Suprapubic skin (tissue), 4 donors: ENCODE results near the gene IFNLR1. TPM values are rescaled to one million over a fixed set of nuclear protein-coding genes. Genes with fewer than 3 reads are reported as not detected.
A peak's percentile ranks its signal among the peaks of the same experiment; 100 is the strongest.

Experiments
- DNase-seq, 2 donors: peaks; one replicate each; pipeline ENCODE4 v3.0.0-alpha.2; 2019; ENCODE audit warnings: low spot score in 2 of 2
- H3K27ac ChIP-seq: fragments of 200-600 bp; sonication (generic); one replicate; pipeline ENCODE4 v1.5.1; 2019
- H3K27me3 ChIP-seq: fragments of 200-600 bp; sonication (generic); one replicate; pipeline ENCODE4 v1.5.1; 2019
- H3K36me3 ChIP-seq: fragments of 200-600 bp; sonication (generic); one replicate; pipeline ENCODE4 v1.5.1; 2019
- H3K4me1 ChIP-seq: fragments of 200-600 bp; sonication (generic); one replicate; pipeline ENCODE4 v1.5.1; 2019
- H3K4me3 ChIP-seq: fragments of 200-600 bp; sonication (generic); one replicate; pipeline ENCODE4 v1.5.1; 2019; ENCODE audit warnings: mild to moderate bottlenecking
- H3K9me3 ChIP-seq: fragments of 200-600 bp; sonication (generic); one replicate; pipeline ENCODE4 v1.5.1; 2019
- CTCF ChIP-seq, 2 donors: fragments of 200-600 bp in 1 of 2; fragments of 450-650 bp in 1 of 2; sonication (generic) in 1 of 2; IDR thresholded peaks; one replicate each; pipeline ENCODE4 v1.5.1; 2016 to 2019; ENCODE audit warnings: antibody characterized with exemption in 2 of 2, mild to moderate bottlenecking in 1 of 2, moderate library complexity in 1 of 2
- EP300 ChIP-seq: sonication (generic); formaldehyde crosslinking; IDR thresholded peaks from one replicate; pipeline ENCODE4 v1.6.1; 2017; ENCODE audit warnings: antibody characterized with exemption
- POLR2A ChIP-seq, 2 donors: fragments of 450-650 bp; IDR thresholded peaks; one replicate each; pipeline ENCODE4 v1.6.1; 2017; ENCODE audit warnings: antibody characterized with exemption in 2 of 2, mild to moderate bottlenecking in 2 of 2, moderate library complexity in 2 of 2
- POLR2AphosphoS5 ChIP-seq, 3 donors: sonication (generic); formaldehyde crosslinking; IDR thresholded peaks; one replicate each; pipeline ENCODE4 v1.6.1; 2017; ENCODE audit warnings: antibody characterized with exemption in 3 of 3
- WGBS: methylation state at CpG from one replicate; pipeline ENCODE4 v1.1.5; 2018; 5-methylcytosine and 5-hydroxymethylcytosine counted together
- total RNA-seq, 4 donors: library from RNA; depleted of rRNA; stranded (reverse); fragments of >200 nt; gene quantifications; one replicate each; pipeline ENCODE4 v1.1.0, GENCODE V29; 2016

IFNLR1 gene
- total RNA-seq, 4 donors from 2014 or later = 11.7 to 16.1 (median 14.0) TPM

DNA sequence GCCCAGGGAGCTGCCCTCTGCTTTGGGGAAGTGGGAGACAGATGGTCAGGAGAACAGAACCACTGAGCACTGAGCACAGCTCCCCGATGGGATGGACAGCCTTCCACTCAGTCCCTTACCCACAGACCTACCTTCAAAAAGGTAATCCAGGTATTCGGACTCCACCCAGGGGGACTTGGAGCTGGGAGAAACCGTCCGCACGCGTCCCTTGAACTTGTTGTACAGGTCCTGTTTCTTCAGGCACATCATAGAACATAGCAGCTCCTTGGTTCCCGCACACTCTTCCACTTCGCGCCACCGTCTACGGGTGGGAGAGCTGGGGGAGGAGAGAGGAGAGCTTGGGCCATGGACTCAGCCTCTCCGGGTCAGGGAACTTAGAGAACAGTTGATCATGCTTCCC is 17.8 kb downstream of the IFNLR1 start:
- H3K27me3 ChIP-seq = peaks cover 3% of the 10 kb centered on the region
- no peaks in the 10 kb centered on the region for H3K9me3 ChIP-seq
- H3K27ac ChIP-seq = no peak overlapping the region
- H3K4me3 ChIP-seq = no peak overlapping the region
- TF ChIP-seq CTCF (IDR thresholded peaks at IDR 0.05) (no peak), POLR2AphosphoS5 (IDR thresholded peaks at IDR 0.05) (no peak), EP300 (no peak), POLR2A (IDR thresholded peaks at IDR 0.05) (no peak)
- 91% methylated on average over 12 of the region's 12 CpGs for WGBS
- no peak for DNase-seq
- no peaks in the 10 kb centered on the region for H3K4me1 ChIP-seq
- peaks cover 5% of the 10 kb centered on the region for H3K36me3 ChIP-seq

DNA sequence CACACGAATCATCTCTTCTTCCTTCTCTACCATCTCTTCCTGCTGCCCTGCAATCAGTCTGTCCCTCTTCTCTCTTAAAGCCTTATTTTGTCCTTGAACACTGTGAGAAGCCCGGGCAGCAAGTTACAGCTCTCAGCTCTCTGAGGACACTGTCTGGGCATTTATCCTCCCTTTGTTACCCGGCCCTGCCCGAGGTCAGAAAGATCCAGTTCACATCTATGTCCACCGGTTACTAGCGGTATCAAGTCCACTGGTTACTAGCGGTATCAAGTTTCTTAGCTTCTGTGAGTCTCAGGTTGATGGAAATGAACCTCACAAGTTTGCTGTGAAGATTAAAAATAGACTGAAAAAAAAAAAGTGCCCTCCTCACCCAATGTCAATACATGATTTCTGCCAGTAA is 18.8 kb downstream of the IFNLR1 start:
- no peak for TF ChIP-seq POLR2AphosphoS5 (IDR thresholded peaks at IDR 0.05)
- TF ChIP-seq POLR2A (IDR thresholded peaks at IDR 0.05) = no peak
- no peak for TF ChIP-seq CTCF (IDR thresholded peaks at IDR 0.05)
- no peak for TF ChIP-seq EP300
- no peak for DNase-seq
- 87% methylated on average over 7 of the region's 7 CpGs for WGBS

GRCh38 chr1:24167008-24167407 is 20.1 kb downstream of the IFNLR1 start:
- Histone ChIP-seq H3K4me3 (no peak overlapping the region), H3K36me3 (peaks cover 5% of the 10 kb centered on the region), H3K9me3 (no peaks in the 10 kb centered on the region), H3K27ac (no peak overlapping the region), H3K4me1 (no peaks in the 10 kb centered on the region), H3K27me3 (peaks cover 3% of the 10 kb centered on the region)
- no peak for TF ChIP-seq CTCF (IDR thresholded peaks at IDR 0.05)
- TF ChIP-seq POLR2AphosphoS5 (IDR thresholded peaks at IDR 0.05) = no peak
- DNase-seq = no peak
- WGBS = 67% methylated on average over 4 of the region's 4 CpGs

More for the DNA sequence above, 18.8 kb downstream of the IFNLR1 start:
- H3K9me3 ChIP-seq = no peaks in the 10 kb centered on the region
- no peaks in the 10 kb centered on the region for H3K4me1 ChIP-seq
- peaks cover 3% of the 10 kb centered on the region for H3K27me3 ChIP-seq
- no peak overlapping the region for H3K27ac ChIP-seq
- peaks cover 5% of the 10 kb centered on the region for H3K36me3 ChIP-seq
- no peak overlapping the region for H3K4me3 ChIP-seq

DNA sequence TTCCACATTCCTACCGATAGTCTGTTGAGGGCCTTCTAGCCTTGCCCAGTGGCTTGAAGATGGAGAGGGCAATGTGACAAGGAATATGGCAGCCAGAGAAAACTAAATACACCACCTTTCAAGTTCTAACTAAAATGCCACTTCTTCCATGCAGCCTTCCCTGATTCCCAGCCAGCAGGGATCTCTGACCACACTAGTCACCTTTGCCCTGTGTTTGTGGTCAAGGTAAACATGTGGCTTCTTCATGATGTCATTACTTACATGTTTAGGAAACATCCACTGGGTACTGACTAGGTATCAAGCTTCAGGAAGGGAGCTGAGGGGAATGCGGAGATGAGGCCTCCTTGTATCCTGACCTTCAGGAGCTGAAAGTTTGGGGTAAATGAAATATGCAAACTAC is 21.6 kb downstream of the IFNLR1 start:
- Histone ChIP-seq H3K27ac (no peak overlapping the region), H3K4me3 (no peak overlapping the region), H3K27me3 (peaks cover 3% of the 10 kb centered on the region), H3K9me3 (no peaks in the 10 kb centered on the region), H3K36me3 (peaks cover 9% of the 10 kb centered on the region), H3K4me1 (no peaks in the 10 kb centered on the region)
- peak in 1 of 2 donors; percentile 5 for DNase-seq
- TF ChIP-seq EP300 = no peak
- no peak for TF ChIP-seq CTCF (IDR thresholded peaks at IDR 0.05)
- TF ChIP-seq POLR2A (IDR thresholded peaks at IDR 0.05) = no peak
- no peak for TF ChIP-seq POLR2AphosphoS5 (IDR thresholded peaks at IDR 0.05)
- 97% methylated on average over 2 of the region's 2 CpGs for whole genome bisulfite sequencing

GRCh38 chr1:24164004-24164403 is 23.1 kb downstream of the IFNLR1 start:
- H3K9me3 ChIP-seq = no peaks in the 10 kb centered on the region
- 100% methylated on average over 3 of the region's 3 CpGs for WGBS

More at GRCh38 chr1:24164004-24164403, 23.1 kb downstream of the IFNLR1 start:
- Histone ChIP-seq H3K27me3 (no peaks in the 10 kb centered on the region), H3K4me3 (no peak overlapping the region), H3K27ac (no peak overlapping the region), H3K36me3 (peaks cover 11% of the 10 kb centered on the region), H3K4me1 (no peaks in the 10 kb centered on the region)
- no peak for DNase-seq
- no peak for TF ChIP-seq POLR2A (IDR thresholded peaks at IDR 0.05)
- no peak for TF ChIP-seq POLR2AphosphoS5 (IDR thresholded peaks at IDR 0.05)
- no peak for TF ChIP-seq EP300
- no peak for TF ChIP-seq CTCF (IDR thresholded peaks at IDR 0.05)
